Stromal cell of bone marrow (primary cell): ENCODE data around the gene POT1.

Experiments used
- DNase-seq: peaks from one replicate; pipeline ENCODE4 v3.0.0-alpha.2; 2012; ENCODE audit warnings: low read depth

Gene POT1

GRCh38 chr7:124912972-124913371 is 16.7 kb downstream of the POT1 start:
- DNase-seq, result no peak

GRCh38 chr7:124909808-124910207 is 19.8 kb downstream of the POT1 start:
- DNase-seq, result no peak

- DNase-seq, result no peak
These were observed 21.4 kb downstream of the POT1 start for GRCh38 chr7:124908259-124908658.

GRCh38 chr7:124907490-124907889 is 22.1 kb downstream of the POT1 start:
- no peak for DNase-seq

GRCh38 chr7:124898531-124898930 is 31.1 kb downstream of the POT1 start:
- DNase-seq, result peak; percentile 2

- DNase-seq, result no peak
These were observed 33.6 kb downstream of the POT1 start for GRCh38 chr7:124896001-124896400.

GRCh38 chr7:124893140-124893827 is 36.3 kb downstream of the POT1 start:
- no peak for DNase-seq

- DNase-seq, result no peak
These were observed 42.4 kb downstream of the POT1 start for GRCh38 chr7:124887247-124887646.

- DNase-seq, result no peak
These were observed 47.6 kb downstream of the POT1 start for GRCh38 chr7:124881981-124882380.

- DNase-seq, result no peak
These were observed 49.9 kb downstream of the POT1 start for GRCh38 chr7:124879771-124880170.

- DNase-seq, result no peak
These were observed 50.5 kb downstream of the POT1 start for GRCh38 chr7:124879103-124879502.

- no peak for DNase-seq
These were observed 54.9 kb downstream of the POT1 start for GRCh38 chr7:124874644-124875163.

GRCh38 chr7:124857672-124858235 is 71.9 kb downstream of the POT1 start:
- DNase-seq, result no peak

GRCh38 chr7:124856299-124856888 is 73.2 kb downstream of the POT1 start:
- DNase-seq, result peak; percentile 24

- no peak for DNase-seq
These were observed 86.3 kb downstream of the POT1 start for GRCh38 chr7:124843336-124843735.

GRCh38 chr7:124840435-124840834 is 89.2 kb downstream of the POT1 start:
- DNase-seq, result peak; percentile 1

- DNase-seq, result no peak
These were observed 89.9 kb downstream of the POT1 start for GRCh38 chr7:124839687-124840086.

GRCh38 chr7:124836173-124836572 is 93.5 kb downstream of the POT1 start:
- no peak for DNase-seq

- DNase-seq, result no peak
These were observed 110.8 kb downstream of the POT1 start for GRCh38 chr7:124818807-124819206.

- no peak for DNase-seq
These were observed 115.4 kb downstream of the POT1 start for GRCh38 chr7:124813994-124814798.

GRCh38 chr7:124812764-124813163 is 116.9 kb downstream of the POT1 start:
- DNase-seq, result no peak

- DNase-seq, result no peak
These were observed 118.3 kb downstream of the POT1 start for GRCh38 chr7:124811341-124811740.

GRCh38 chr7:124810605-124811004 is 119.0 kb downstream of the POT1 start:
- DNase-seq, result no peak
